ENCODE results near the gene C3orf49. TPM values are rescaled to one million over a fixed set of nuclear protein-coding genes. Genes with fewer than 3 reads are reported as not detected.

C3orf49 gene
- total RNA-seq, 1 donor from 2014 or later: not detected

- no peaks in the 10 kb centered on the region for H3K36me3 ChIP-seq (ENCODE audit: control insufficient read depth, insufficient read depth, low read length)
- H3K4me3 ChIP-seq (ENCODE audit: low read depth, low read length): no peak overlapping the region
- FAIRE-seq (no peak), DNase-seq (ENCODE audit: low read depth) (no peak)
- no peaks in the 10 kb centered on the region for H3K27me3 ChIP-seq (ENCODE audit: control insufficient read depth, insufficient read depth, low read length)
- TF ChIP-seq CTCF (IDR thresholded peaks at IDR 0.05; ENCODE audit: insufficient read depth, low read length, severe bottlenecking): no peak
Measured at GRCh38 chr3:63798949-63799348, 20.1 kb upstream of the C3orf49 start.

- FAIRE-seq: no peak
- TF ChIP-seq CTCF (IDR thresholded peaks at IDR 0.05; ENCODE audit: insufficient read depth, low read length, severe bottlenecking): no peak
Measured at GRCh38 chr3:63800097-63800496, 19.0 kb upstream of the C3orf49 start.

GRCh38 chr3:63803911-63804310, 15.2 kb upstream of the C3orf49 start:
- FAIRE-seq (no peak), DNase-seq (ENCODE audit: low read depth) (no peak)
- no peaks in the 10 kb centered on the region for H3K27me3 ChIP-seq (ENCODE audit: control insufficient read depth, insufficient read depth, low read length)
- no peaks in the 10 kb centered on the region for H3K36me3 ChIP-seq (ENCODE audit: control insufficient read depth, insufficient read depth, low read length)
- H3K4me3 ChIP-seq (ENCODE audit: low read depth, low read length): no peak overlapping the region
- no peak for TF ChIP-seq CTCF (IDR thresholded peaks at IDR 0.05; ENCODE audit: insufficient read depth, low read length, severe bottlenecking)

More at GRCh38 chr3:63800097-63800496, 19.0 kb upstream of the C3orf49 start:
- H3K27me3 ChIP-seq (ENCODE audit: control insufficient read depth, insufficient read depth, low read length): no peaks in the 10 kb centered on the region
- no peaks in the 10 kb centered on the region for H3K36me3 ChIP-seq (ENCODE audit: control insufficient read depth, insufficient read depth, low read length)
- H3K4me3 ChIP-seq (ENCODE audit: low read depth, low read length): no peak overlapping the region
- no peak for DNase-seq (ENCODE audit: low read depth)

- Histone ChIP-seq H3K36me3 (ENCODE audit: control insufficient read depth, insufficient read depth, low read length) (no peaks in the 10 kb centered on the region), H3K4me3 (ENCODE audit: low read depth, low read length) (no peak overlapping the region), H3K27me3 (ENCODE audit: control insufficient read depth, insufficient read depth, low read length) (no peaks in the 10 kb centered on the region)
- TF ChIP-seq CTCF (IDR thresholded peaks at IDR 0.05; ENCODE audit: insufficient read depth, low read length, severe bottlenecking): no peak
- no peak for FAIRE-seq
- DNase-seq (ENCODE audit: low read depth): no peak
Measured at GRCh38 chr3:63807961-63808565, 11.0 kb upstream of the C3orf49 start.

- Histone ChIP-seq H3K4me3 (ENCODE audit: low read depth, low read length) (no peak overlapping the region), H3K36me3 (ENCODE audit: control insufficient read depth, insufficient read depth, low read length) (no peaks in the 10 kb centered on the region), H3K27me3 (ENCODE audit: control insufficient read depth, insufficient read depth, low read length) (no peaks in the 10 kb centered on the region)
- no peak for FAIRE-seq
- DNase-seq (ENCODE audit: low read depth): no peak
- no peak for TF ChIP-seq CTCF (IDR thresholded peaks at IDR 0.05; ENCODE audit: insufficient read depth, low read length, severe bottlenecking)
Measured at GRCh38 chr3:63808633-63809032, 10.5 kb upstream of the C3orf49 start.

- Histone ChIP-seq H3K4me3 (ENCODE audit: low read depth, low read length) (no peak overlapping the region), H3K27me3 (ENCODE audit: control insufficient read depth, insufficient read depth, low read length) (no peaks in the 10 kb centered on the region), H3K36me3 (ENCODE audit: control insufficient read depth, insufficient read depth, low read length) (no peaks in the 10 kb centered on the region)
- no peak for TF ChIP-seq CTCF (IDR thresholded peaks at IDR 0.05; ENCODE audit: insufficient read depth, low read length, severe bottlenecking)
- DNase-seq (ENCODE audit: low read depth) (peak; percentile 21), FAIRE-seq (peak; percentile 40)
Measured at GRCh38 chr3:63809607-63810006, 9.5 kb upstream of the C3orf49 start.
